OCI-LY3 (cell line): ENCODE measurements around the gene EDEM3.

Experiments
- H2AFZ ChIP-seq: fragments of 200-600, 300-600 bp; shearing (Covaris generic); 2 replicates; pipeline ENCODE4 v1.6.0; 2014; ENCODE audit warnings: antibody characterized with exemption, low read depth, low read length
- H3K27ac ChIP-seq: fragments of 200-600, 300-600 bp; sonication (generic); 2 replicates; pipeline ENCODE4 v1.5.1; 2014; ENCODE audit warnings: mild to moderate bottlenecking, low read length, moderate library complexity, mixed read lengths
- H3K27me3 ChIP-seq: fragments of 200-600, 300-600 bp; sonication (generic); 2 replicates; pipeline ENCODE4 v1.6.1; 2014; ENCODE audit warnings: low read depth, low read length, mixed read lengths
- H3K36me3 ChIP-seq: fragments of 200-600, 300-600 bp; sonication (generic); replicated peaks from 2 replicates; pipeline ENCODE3; 2014; ENCODE audit warnings: low read depth, low read length, mixed read lengths
- H3K4me1 ChIP-seq: fragments of 300-600, 200-600 bp; sonication (generic); 2 replicates; pipeline ENCODE4 v1.6.1; 2014; ENCODE audit warnings: low read length, mixed read lengths
- H3K4me2 ChIP-seq: fragments of 200-600, 300-600 bp; sonication (generic); 2 replicates; pipeline ENCODE4 v1.6.1; 2014; ENCODE audit warnings: low read length, mixed read lengths
- H3K4me3 ChIP-seq: fragments of 300-600, 200-600 bp; sonication (generic); 2 replicates; pipeline ENCODE4 v1.5.1; 2014; ENCODE audit warnings: antibody characterized with exemption, mild to moderate bottlenecking, low read length, moderate library complexity
- H3K79me2 ChIP-seq: fragments of 300-600, 200-600 bp; shearing (Covaris generic); 2 replicates; pipeline ENCODE4 v1.6.1; 2014; ENCODE audit warnings: mild to moderate bottlenecking, low read length, mixed read lengths
- H3K9ac ChIP-seq: fragments of 300-600, 200-600 bp; shearing (Covaris generic); 2 replicates; pipeline ENCODE4 v1.6.0; 2014; ENCODE audit warnings: mild to moderate bottlenecking, low read length, moderate library complexity
- H3K9me3 ChIP-seq: fragments of 200-600, 300-600 bp; shearing (Covaris generic); 2 replicates; pipeline ENCODE4 v1.6.1; 2014; ENCODE audit warnings: low read length, mixed read lengths; ENCODE audit not compliant: insufficient read depth
- H4K20me1 ChIP-seq: fragments of 200-600, 300-600 bp; sonication (generic); 2 replicates; pipeline ENCODE4 v1.6.1; 2016; ENCODE audit warnings: low read length, mixed read lengths; ENCODE audit not compliant: insufficient read depth
- CTCF ChIP-seq: fragments of 200-600, 300-600 bp; sonication (generic); IDR thresholded peaks from 2 replicates; pipeline ENCODE4 v1.5.1; 2014; ENCODE audit warnings: antibody characterized with exemption, low read length, low read depth
- EZH2phosphoT487 ChIP-seq: fragments of 200-600 bp; shearing (Covaris generic); IDR thresholded peaks from 2 replicates; pipeline ENCODE4 v1.6.1; 2018; ENCODE audit warnings: antibody characterized with exemption, mixed run types, low read depth

Gene EDEM3

GRCh38 chr1:184802354-184803179, 47.9 kb upstream of the EDEM3 start:
- no peak overlapping the region for H3K9ac ChIP-seq
- no peak overlapping the region for H3K4me2 ChIP-seq
- H3K4me3 ChIP-seq = no peak overlapping the region
- no peaks in the 10 kb centered on the region for H3K79me2 ChIP-seq
- H4K20me1 ChIP-seq = no peaks in the 10 kb centered on the region
- no peaks in the 10 kb centered on the region for H3K27me3 ChIP-seq
- no peaks in the 10 kb centered on the region for H3K9me3 ChIP-seq
- H3K4me1 ChIP-seq = peaks cover 26% of the 10 kb centered on the region
- no peak overlapping the region for H2AFZ ChIP-seq
- peaks cover 52% of the 10 kb centered on the region for H3K36me3 ChIP-seq
- no peak overlapping the region for H3K27ac ChIP-seq
- TF ChIP-seq CTCF (no peak), EZH2phosphoT487 (no peak)

- Histone ChIP-seq H3K4me1 (peaks cover 16% of the 10 kb centered on the region), H3K4me2 (no peak overlapping the region), H3K36me3 (peaks cover 54% of the 10 kb centered on the region), H3K27me3 (no peaks in the 10 kb centered on the region), H2AFZ (no peak overlapping the region), H3K79me2 (no peaks in the 10 kb centered on the region), H3K9me3 (no peaks in the 10 kb centered on the region), H3K4me3 (no peak overlapping the region), H4K20me1 (no peaks in the 10 kb centered on the region), H3K27ac (no peak overlapping the region), H3K9ac (no peak overlapping the region)
- TF ChIP-seq CTCF (no peak), EZH2phosphoT487 (no peak)
Observed at GRCh38 chr1:184801503-184801902, 46.8 kb upstream of the EDEM3 start.

GRCh38 chr1:184800876-184801275, 46.2 kb upstream of the EDEM3 start:
- no peaks in the 10 kb centered on the region for H3K9me3 ChIP-seq
- no peak overlapping the region for H3K9ac ChIP-seq
- peaks cover 9% of the 10 kb centered on the region for H3K4me1 ChIP-seq
- no peak overlapping the region for H3K4me3 ChIP-seq
- H3K36me3 ChIP-seq = peaks cover 59% of the 10 kb centered on the region
- no peak overlapping the region for H3K4me2 ChIP-seq
- H3K27ac ChIP-seq = no peak overlapping the region
- no peaks in the 10 kb centered on the region for H3K27me3 ChIP-seq
- H4K20me1 ChIP-seq = no peaks in the 10 kb centered on the region
- H3K79me2 ChIP-seq = no peaks in the 10 kb centered on the region
- H2AFZ ChIP-seq = no peak overlapping the region
- no peak for TF ChIP-seq EZH2phosphoT487
- no peak for TF ChIP-seq CTCF

- Histone ChIP-seq H4K20me1 (no peaks in the 10 kb centered on the region), H2AFZ (no peak overlapping the region), H3K27me3 (no peaks in the 10 kb centered on the region), H3K4me2 (no peak overlapping the region), H3K79me2 (no peaks in the 10 kb centered on the region), H3K9ac (no peak overlapping the region), H3K36me3 (peaks cover 48% of the 10 kb centered on the region), H3K27ac (no peak overlapping the region), H3K4me1 (no peaks in the 10 kb centered on the region), H3K9me3 (no peaks in the 10 kb centered on the region), H3K4me3 (no peak overlapping the region)
- no peak for TF ChIP-seq EZH2phosphoT487
- no peak for TF ChIP-seq CTCF
Observed at GRCh38 chr1:184793967-184794366, 39.3 kb upstream of the EDEM3 start.
